GM04503 (cell line): ENCODE data around the gene DACT2.

ENCODE experiments used
- DNase-seq: peaks from one replicate; pipeline ENCODE4 v3.0.0-alpha.2; 2012; ENCODE audit warnings: low read depth

The DACT2 gene

GRCh38 chr6:168265827-168266815 lies 53.5 kb downstream of the DACT2 start:
- DNase-seq, result no peak

- DNase-seq, result no peak
Measured at GRCh38 chr6:168265394-168265793, 54.2 kb downstream of the DACT2 start.

- DNase-seq, result no peak
Measured at GRCh38 chr6:168264593-168265335, 54.8 kb downstream of the DACT2 start.

- no peak for DNase-seq
Measured at GRCh38 chr6:168263351-168263905, 56.1 kb downstream of the DACT2 start.

- no peak for DNase-seq
Measured at GRCh38 chr6:168261234-168261633, 58.3 kb downstream of the DACT2 start.

GRCh38 chr6:168260420-168260987 lies 59.1 kb downstream of the DACT2 start:
- DNase-seq, result no peak

- DNase-seq, result no peak
Measured at GRCh38 chr6:168258795-168259194, 60.8 kb downstream of the DACT2 start.

GRCh38 chr6:168256940-168257339 lies 62.6 kb downstream of the DACT2 start:
- no peak for DNase-seq
